COLO668 (cell line): Measurements from ENCODE around the gene TRAF5.

Experiments used
- DNase-seq: peaks from one replicate; lab custom pipeline; 2025; ENCODE audit not compliant: unreplicated experiment; lab: John Stamatoyannopoulos, UW

The TRAF5 gene

DNA sequence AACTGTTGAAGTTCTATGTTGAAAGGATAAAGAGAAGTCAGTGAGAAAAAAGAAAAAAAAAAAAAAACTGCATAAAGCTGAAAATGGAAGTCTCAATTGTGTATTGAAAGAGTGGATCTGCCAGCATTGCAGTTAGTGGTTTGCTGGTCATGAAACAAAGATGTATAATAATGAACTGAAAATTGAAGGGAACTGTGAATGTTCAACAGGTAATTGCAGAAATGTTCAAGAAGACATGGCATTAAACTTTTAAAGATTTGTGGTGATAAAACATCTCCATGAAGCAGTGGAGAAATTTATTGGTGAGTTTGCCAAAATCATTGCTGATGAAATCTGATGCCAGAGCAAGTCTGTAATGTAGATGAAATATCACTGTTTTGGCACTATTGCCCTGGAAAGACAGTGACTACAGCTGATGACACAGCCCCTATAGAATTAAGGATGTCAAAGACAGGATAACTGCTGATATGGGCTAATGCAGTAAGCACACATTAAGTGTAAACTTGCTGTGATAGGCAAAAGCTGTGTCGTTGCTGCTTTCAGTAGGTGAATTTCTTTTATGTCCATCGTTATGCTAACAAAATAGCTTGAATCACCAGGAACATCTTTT lies 94.3 kb downstream of the TRAF5 start:
- no peak for DNase-seq

DNA sequence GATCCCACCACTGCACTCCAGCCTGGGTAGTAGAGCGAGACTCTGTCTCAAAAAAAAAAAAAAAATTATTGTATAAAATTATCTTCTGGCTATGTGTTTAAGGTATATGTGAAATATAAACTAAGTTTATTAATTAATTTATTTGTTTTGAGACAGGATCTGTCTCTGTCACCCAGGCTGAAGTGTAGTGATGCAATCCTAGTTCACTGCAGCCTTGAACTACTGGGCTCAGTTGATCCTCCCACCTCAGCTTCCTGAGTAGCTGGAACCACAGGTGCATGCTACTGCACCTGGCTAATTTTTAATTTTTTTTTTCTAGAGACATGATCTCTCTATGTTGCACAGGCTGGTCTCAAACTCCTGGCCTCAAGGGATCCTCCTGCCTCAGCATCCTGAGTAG lies 97.4 kb downstream of the TRAF5 start:
- DNase-seq, result no peak
